ENCODE results near the gene ACD.

DNA sequence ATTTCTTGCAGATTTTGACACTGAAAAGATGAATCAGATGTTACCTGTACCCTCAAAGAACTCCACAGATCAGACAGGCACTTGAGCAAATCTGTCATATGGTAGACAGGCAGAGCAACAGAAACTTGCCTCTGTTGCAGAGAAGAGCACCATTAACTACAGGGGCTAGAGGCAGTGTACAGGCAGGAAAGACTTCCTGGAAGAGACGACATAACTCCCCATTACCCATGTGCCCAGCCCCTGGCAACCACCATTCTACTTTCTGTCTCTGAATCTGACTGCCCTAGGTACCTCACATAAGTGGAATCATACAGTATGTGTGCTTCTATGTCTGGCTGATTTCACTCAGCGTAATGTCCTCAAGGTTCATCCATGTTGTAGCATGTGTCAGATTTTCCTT lies 43.6 kb upstream of the ACD start:
- TF ChIP-seq, protein P1, sequence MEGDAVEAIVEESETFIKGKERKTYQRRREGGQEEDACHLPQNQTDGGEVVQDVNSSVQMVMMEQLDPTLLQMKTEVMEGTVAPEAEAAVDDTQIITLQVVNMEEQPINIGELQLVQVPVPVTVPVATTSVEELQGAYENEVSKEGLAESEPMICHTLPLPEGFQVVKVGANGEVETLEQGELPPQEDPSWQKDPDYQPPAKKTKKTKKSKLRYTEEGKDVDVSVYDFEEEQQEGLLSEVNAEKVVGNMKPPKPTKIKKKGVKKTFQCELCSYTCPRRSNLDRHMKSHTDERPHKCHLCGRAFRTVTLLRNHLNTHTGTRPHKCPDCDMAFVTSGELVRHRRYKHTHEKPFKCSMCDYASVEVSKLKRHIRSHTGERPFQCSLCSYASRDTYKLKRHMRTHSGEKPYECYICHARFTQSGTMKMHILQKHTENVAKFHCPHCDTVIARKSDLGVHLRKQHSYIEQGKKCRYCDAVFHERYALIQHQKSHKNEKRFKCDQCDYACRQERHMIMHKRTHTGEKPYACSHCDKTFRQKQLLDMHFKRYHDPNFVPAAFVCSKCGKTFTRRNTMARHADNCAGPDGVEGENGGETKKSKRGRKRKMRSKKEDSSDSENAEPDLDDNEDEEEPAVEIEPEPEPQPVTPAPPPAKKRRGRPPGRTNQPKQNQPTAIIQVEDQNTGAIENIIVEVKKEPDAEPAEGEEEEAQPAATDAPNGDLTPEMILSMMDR (IDR thresholded peaks at IDR 0.05), result no peak
- TF ChIP-seq POLR2A (IDR thresholded peaks at IDR 0.05), result no peak

Data from lower leg skin (tissue), 3 donors.